Measurements from ENCODE around the gene HK1. TPM values are rescaled to one million over a fixed set of nuclear protein-coding genes. Genes with fewer than 3 reads are reported as not detected.

The HK1 gene
- total RNA-seq: 100 to 1,000 TPM; 213 to 220 TPM

- H3K4me3 Mint-ChIP-seq: no peak within 1 kb of the TSS
- H3K9me3 Mint-ChIP-seq: no peaks in the 10 kb centered on the region
- no peaks in the 10 kb centered on the region for H3K27me3 Mint-ChIP-seq
- H3K4me1 Mint-ChIP-seq (ENCODE audit: low read depth): no peaks in the 10 kb centered on the region
- DNase-seq: no peak
- no peak within 1 kb of the TSS for H3K27ac Mint-ChIP-seq
- ChIA-PET CTCF (no interaction called here), POLR2A (no interaction called here)
- H3K36me3 Mint-ChIP-seq: no peaks in the 10 kb centered on the region
- intact Hi-C loops (cut with micrococcal nuclease): no loop called here
These were observed at the start of gene HK1 for GRCh38 chr10:69278446-69278963. HK1 (plus strand) TSS chr10:69278496.

- Mint-ChIP-seq H3K4me3 (peak overlapping the region; percentile 60), H3K27me3 (no peaks in the 10 kb centered on the region), H3K36me3 (no peaks in the 10 kb centered on the region), H3K9me3 (no peaks in the 10 kb centered on the region), H3K4me1 (ENCODE audit: low read depth) (peaks cover 59% of the 10 kb centered on the region), H3K27ac (peak overlapping the region; percentile 87)
- CTCF ChIA-PET: interaction anchor here (0.9 to 5.0 kb wide), 6 partner anchors 9 to 224 kb away, joined by 3 to 28 read pairs (median 5); partner anchors contain the start of gene HKDC1
- DNase-seq: no peak
- POLR2A ChIA-PET: interaction anchor here (0.6 to 1.0 kb wide), 3 partner anchors 13 to 855 kb away, joined by 3 to 5 read pairs (median 3); no protein-coding TSS in a partner anchor
- intact Hi-C loops (cut with micrococcal nuclease): loop anchor here (1.0 kb wide), 1 partner anchor 14 kb away; no protein-coding TSS in a partner anchor
These were observed 48.7 kb upstream of the HK1 start for GRCh38 chr10:69229616-69229916.

GRCh38 chr10:69230128-69230527 lies 48.2 kb upstream of the HK1 start:
- Mint-ChIP-seq H3K4me3 (no peak overlapping the region), H3K36me3 (no peaks in the 10 kb centered on the region), H3K4me1 (ENCODE audit: low read depth) (peaks cover 54% of the 10 kb centered on the region), H3K27ac (no peak overlapping the region), H3K27me3 (no peaks in the 10 kb centered on the region), H3K9me3 (no peaks in the 10 kb centered on the region)
- no peak for DNase-seq
- POLR2A ChIA-PET: no interaction called here
- intact Hi-C loops (cut with micrococcal nuclease): no loop called here
- CTCF ChIA-PET: interaction anchor here (1.4 to 5.0 kb wide), 4 partner anchors 9 to 224 kb away, joined by 5 to 28 read pairs (median 5); no protein-coding TSS in a partner anchor

GRCh38 chr10:69232252-69232651 lies 46.0 kb upstream of the HK1 start:
- ChIA-PET CTCF (interaction anchor here (5.0 kb wide), 1 partner anchor 175 kb away, joined by 28 read pairs; no protein-coding TSS in a partner anchor), POLR2A (no interaction called here)
- Mint-ChIP-seq H3K4me3 (no peak overlapping the region), H3K36me3 (no peaks in the 10 kb centered on the region), H3K9me3 (no peaks in the 10 kb centered on the region), H3K27ac (no peak overlapping the region), H3K4me1 (ENCODE audit: low read depth) (peaks cover 47% of the 10 kb centered on the region), H3K27me3 (no peaks in the 10 kb centered on the region)
- DNase-seq: no peak
- intact Hi-C loops (cut with micrococcal nuclease): no loop called here

- Mint-ChIP-seq H3K27ac (no peak overlapping the region), H3K27me3 (no peaks in the 10 kb centered on the region), H3K36me3 (no peaks in the 10 kb centered on the region), H3K4me1 (ENCODE audit: low read depth) (peaks cover 46% of the 10 kb centered on the region), H3K4me3 (peak overlapping the region; percentile 10), H3K9me3 (no peaks in the 10 kb centered on the region)
- POLR2A ChIA-PET: no interaction called here
- intact Hi-C loops (cut with micrococcal nuclease): no loop called here
- CTCF ChIA-PET: interaction anchor here (1.2 to 5.0 kb wide), 4 partner anchors 86 to 175 kb away, joined by 5 to 28 read pairs (median 6); no protein-coding TSS in a partner anchor
- peak; percentile 36 for DNase-seq
These were observed 45.4 kb upstream of the HK1 start for GRCh38 chr10:69232736-69233480.

GRCh38 chr10:69234447-69234846 lies 43.8 kb upstream of the HK1 start:
- Mint-ChIP-seq H3K4me1 (ENCODE audit: low read depth) (peaks cover 31% of the 10 kb centered on the region), H3K36me3 (no peaks in the 10 kb centered on the region), H3K9me3 (no peaks in the 10 kb centered on the region), H3K4me3 (no peak overlapping the region), H3K27ac (no peak overlapping the region), H3K27me3 (no peaks in the 10 kb centered on the region)
- CTCF ChIA-PET: interaction anchor here (0.5 to 1.8 kb wide), 3 partner anchors 85 to 1452 kb away, joined by 3 to 8 read pairs (median 5); no protein-coding TSS in a partner anchor
- intact Hi-C loops (cut with micrococcal nuclease): no loop called here
- POLR2A ChIA-PET: no interaction called here
- DNase-seq: no peak

GRCh38 chr10:69237528-69238159 lies 40.7 kb upstream of the HK1 start:
- Mint-ChIP-seq H3K27me3 (no peaks in the 10 kb centered on the region), H3K4me3 (no peak overlapping the region), H3K36me3 (no peaks in the 10 kb centered on the region), H3K4me1 (ENCODE audit: low read depth) (peaks cover 23% of the 10 kb centered on the region), H3K9me3 (no peaks in the 10 kb centered on the region), H3K27ac (no peak overlapping the region)
- DNase-seq: peak; percentile 93
- ChIA-PET CTCF (interaction anchor here (1.2 to 6.1 kb wide), 9 partner anchors 8 to 271 kb away, joined by 3 to 118 read pairs (median 5); no protein-coding TSS in a partner anchor), POLR2A (no interaction called here)
- intact Hi-C loops (cut with micrococcal nuclease): loop anchor here (1.0 to 5.0 kb wide), 4 partner anchors 81 to 270 kb away; no protein-coding TSS in a partner anchor

- intact Hi-C loops (cut with micrococcal nuclease): loop anchor here (5.0 kb wide), 1 partner anchor 268 kb away; no protein-coding TSS in a partner anchor
- Mint-ChIP-seq H3K27me3 (no peaks in the 10 kb centered on the region), H3K27ac (no peak overlapping the region), H3K36me3 (no peaks in the 10 kb centered on the region), H3K4me1 (ENCODE audit: low read depth) (peaks cover 11% of the 10 kb centered on the region), H3K9me3 (no peaks in the 10 kb centered on the region), H3K4me3 (no peak overlapping the region)
- ChIA-PET CTCF (interaction anchor here (0.6 to 6.1 kb wide), 11 partner anchors 10 to 270 kb away, joined by 3 to 118 read pairs (median 4); no protein-coding TSS in a partner anchor), POLR2A (no interaction called here)
- no peak for DNase-seq
These were observed 39.2 kb upstream of the HK1 start for GRCh38 chr10:69239136-69239535.

- no peaks in the 10 kb centered on the region for H3K27me3 Mint-ChIP-seq
- H3K9me3 Mint-ChIP-seq: no peaks in the 10 kb centered on the region
- no peak overlapping the region for H3K4me3 Mint-ChIP-seq
- ChIA-PET CTCF (interaction anchor here (1.2 to 6.1 kb wide), 6 partner anchors 11 to 167 kb away, joined by 3 to 118 read pairs (median 4); no protein-coding TSS in a partner anchor), POLR2A (no interaction called here)
- DNase-seq: no peak
- no peaks in the 10 kb centered on the region for H3K36me3 Mint-ChIP-seq
- no peak overlapping the region for H3K27ac Mint-ChIP-seq
- H3K4me1 Mint-ChIP-seq (ENCODE audit: low read depth): peaks cover 9% of the 10 kb centered on the region
- intact Hi-C loops (cut with micrococcal nuclease): loop anchor here (5.0 kb wide), 1 partner anchor 267 kb away; no protein-coding TSS in a partner anchor
These were observed 38.4 kb upstream of the HK1 start for GRCh38 chr10:69239816-69240434.

- no peak overlapping the region for H3K4me3 Mint-ChIP-seq
- no peak overlapping the region for H3K27ac Mint-ChIP-seq
- no peaks in the 10 kb centered on the region for H3K27me3 Mint-ChIP-seq
- CTCF ChIA-PET: interaction anchor here (0.6 to 6.1 kb wide), 2 partner anchors 152 to 267 kb away, joined by 3 to 118 read pairs; no protein-coding TSS in a partner anchor
- H3K4me1 Mint-ChIP-seq (ENCODE audit: low read depth): peaks cover 9% of the 10 kb centered on the region
- H3K36me3 Mint-ChIP-seq: no peaks in the 10 kb centered on the region
- no peak for DNase-seq
- POLR2A ChIA-PET: no interaction called here
- intact Hi-C loops (cut with micrococcal nuclease): no loop called here
- H3K9me3 Mint-ChIP-seq: no peaks in the 10 kb centered on the region
These were observed 37.8 kb upstream of the HK1 start for GRCh38 chr10:69240455-69240854.

- DNase-seq: no peak
- POLR2A ChIA-PET: no interaction called here
- peaks cover 9% of the 10 kb centered on the region for H3K4me1 Mint-ChIP-seq (ENCODE audit: low read depth)
- intact Hi-C loops (cut with micrococcal nuclease): no loop called here
- H3K36me3 Mint-ChIP-seq: no peaks in the 10 kb centered on the region
- no peak overlapping the region for H3K4me3 Mint-ChIP-seq
- H3K27ac Mint-ChIP-seq: no peak overlapping the region
- H3K27me3 Mint-ChIP-seq: no peaks in the 10 kb centered on the region
- CTCF ChIA-PET: interaction anchor here (0.7 to 1.5 kb wide), 3 partner anchors 21 to 208 kb away, joined by 3 to 4 read pairs (median 3); partner anchors contain the start of gene HKDC1
- no peaks in the 10 kb centered on the region for H3K9me3 Mint-ChIP-seq
These were observed 36.7 kb upstream of the HK1 start for GRCh38 chr10:69241575-69241974.
